HG03135 (cell line): Measurements from ENCODE around the gene CCDC154.

Experiments
- ATAC-seq: cut with Tn5 transposase; IDR thresholded peaks from one replicate; pipeline ENCODE4 v1.9.1; 2021; ENCODE audit warnings: mild to moderate bottlenecking, moderate library complexity; ENCODE audit not compliant: unreplicated experiment

Gene CCDC154

GRCh38 chr16:1457489-1458245 is 13.3 kb upstream of the CCDC154 start:
- no peak for ATAC-seq

- ATAC-seq: no peak
Measured at GRCh38 chr16:1456951-1457350, 12.6 kb upstream of the CCDC154 start.

- no peak for ATAC-seq
Measured at GRCh38 chr16:1455190-1456171, 11.1 kb upstream of the CCDC154 start.

GRCh38 chr16:1454561-1454960 is 10.2 kb upstream of the CCDC154 start:
- no peak for ATAC-seq

GRCh38 chr16:1453316-1453715 is 9.0 kb upstream of the CCDC154 start:
- no peak for ATAC-seq

- ATAC-seq: no peak
Measured at GRCh38 chr16:1452530-1452929, 8.2 kb upstream of the CCDC154 start.

GRCh38 chr16:1451702-1452392 is 7.5 kb upstream of the CCDC154 start:
- ATAC-seq: no peak

- no peak for ATAC-seq
Measured at GRCh38 chr16:1450841-1451240, 6.5 kb upstream of the CCDC154 start.

- ATAC-seq: no peak
Measured at GRCh38 chr16:1450218-1450617, 5.9 kb upstream of the CCDC154 start.

- no peak for ATAC-seq
Measured at GRCh38 chr16:1449201-1449788, 4.9 kb upstream of the CCDC154 start.

GRCh38 chr16:1448536-1449116 is 4.3 kb upstream of the CCDC154 start:
- no peak for ATAC-seq

GRCh38 chr16:1447965-1448364 is 3.6 kb upstream of the CCDC154 start:
- ATAC-seq: no peak

- no peak for ATAC-seq
Measured at GRCh38 chr16:1446296-1447080, 2.1 kb upstream of the CCDC154 start.

- ATAC-seq: no peak
Measured at GRCh38 chr16:1445518-1446203, 1.3 kb upstream of the CCDC154 start.

GRCh38 chr16:1444730-1445517 is 568 bp upstream of the CCDC154 start:
- no peak for ATAC-seq

GRCh38 chr16:1443403-1443973 is 868 bp downstream of the CCDC154 start:
- ATAC-seq: no peak

GRCh38 chr16:1442697-1443096 is 1.7 kb downstream of the CCDC154 start:
- no peak for ATAC-seq

- ATAC-seq: no peak
Measured at GRCh38 chr16:1441391-1441829, 2.9 kb downstream of the CCDC154 start.
